Neural progenitor cell (in vitro differentiated cells): ENCODE measurements around the gene RNF213.

Experiments used
- CTCF ChIP-seq: fragments of 200-600 bp; sonication (generic); IDR thresholded peaks from 2 replicates; pipeline ENCODE4 v1.5.1; 2017; ENCODE audit warnings: antibody characterized with exemption, mild to moderate bottlenecking
- EZH2phosphoT487 ChIP-seq: fragments of 200-600 bp; sonication (generic); IDR thresholded peaks from 2 replicates; pipeline ENCODE4 v1.6.1; 2017; ENCODE audit warnings: antibody characterized with exemption

- TF ChIP-seq EZH2phosphoT487 (no peak), CTCF (no peak)
Observed at GRCh38 chr17:80443916-80444643, 183.4 kb downstream of the RNF213 start.
